Measurements from ENCODE around the gene WSCD2.

Gene WSCD2

GRCh38 chr12:108166505-108166904, 37.4 kb downstream of the WSCD2 start:
- no peak for DNase-seq

- DNase-seq = no peak
Observed at GRCh38 chr12:108167974-108168373, 38.9 kb downstream of the WSCD2 start.

DNA sequence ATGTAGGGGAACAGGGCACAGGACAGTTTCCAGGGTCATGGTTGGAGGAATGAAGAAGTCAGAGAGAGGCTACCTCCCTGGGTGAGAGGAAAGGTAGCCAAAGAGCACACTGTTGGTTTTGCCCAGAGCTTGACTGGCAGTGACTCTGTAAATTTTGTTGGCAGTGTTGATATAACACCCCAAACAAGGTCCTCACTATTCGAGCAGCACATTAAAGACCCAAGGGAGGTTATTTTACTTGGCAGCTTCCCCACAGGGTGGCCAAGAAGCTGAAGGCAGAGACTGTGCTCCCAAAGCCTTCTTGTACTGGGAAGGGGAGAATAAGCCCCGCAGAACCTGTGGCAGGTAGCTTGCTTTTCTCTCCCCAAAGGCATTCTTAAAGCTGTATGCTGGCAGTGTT, 40.6 kb downstream of the WSCD2 start:
- DNase-seq = no peak

DNA sequence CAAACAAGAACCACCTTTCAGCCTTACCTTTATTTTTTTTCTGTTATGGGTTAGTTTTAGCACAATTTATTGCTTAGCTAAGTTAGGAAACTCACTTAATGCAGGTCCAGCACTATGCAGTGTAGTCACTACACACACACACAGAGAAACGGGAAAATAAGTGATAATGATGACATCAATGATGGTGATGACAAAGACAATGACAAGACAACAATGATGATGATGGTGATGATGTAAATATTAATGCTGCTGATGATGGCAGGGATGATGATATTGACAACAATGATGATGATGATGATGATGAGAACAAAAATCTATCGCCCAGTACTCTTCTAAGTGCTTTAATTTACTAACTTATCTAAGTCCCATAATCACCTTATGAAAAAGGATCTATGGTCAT, 41.1 kb downstream of the WSCD2 start:
- DNase-seq = no peak

GRCh38 chr12:108172033-108172432, 42.9 kb downstream of the WSCD2 start:
- DNase-seq = no peak

DNA sequence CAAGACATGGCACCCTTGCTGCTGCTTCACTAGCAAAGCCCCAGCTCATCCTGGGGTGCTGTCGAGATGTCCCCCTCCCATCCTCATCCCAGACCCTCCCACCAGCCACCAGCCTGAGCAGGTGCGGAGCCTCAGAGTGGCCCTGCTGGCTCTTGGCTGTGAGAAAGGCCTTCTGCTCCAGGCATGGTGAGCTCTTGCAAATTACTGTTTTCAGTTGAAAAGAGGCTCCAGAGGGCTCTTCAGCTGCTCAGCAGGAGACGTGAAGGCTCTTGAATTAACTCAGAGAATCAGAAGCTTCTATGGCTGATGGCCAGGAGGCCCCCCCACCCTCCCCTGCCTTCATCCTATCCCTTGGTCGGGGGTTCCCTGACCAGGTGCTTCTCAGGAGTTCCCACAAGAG, 44.1 kb downstream of the WSCD2 start:
- DNase-seq = no peak

- no peak for DNase-seq
Observed at GRCh38 chr12:108173892-108174291, 44.8 kb downstream of the WSCD2 start.

- no peak for DNase-seq
Observed at GRCh38 chr12:108174641-108175040, 45.6 kb downstream of the WSCD2 start.

- peak in 2 of 4 experiments; percentile 2 to 5 for DNase-seq
Observed at GRCh38 chr12:108175310-108175709, 46.2 kb downstream of the WSCD2 start.

DNA sequence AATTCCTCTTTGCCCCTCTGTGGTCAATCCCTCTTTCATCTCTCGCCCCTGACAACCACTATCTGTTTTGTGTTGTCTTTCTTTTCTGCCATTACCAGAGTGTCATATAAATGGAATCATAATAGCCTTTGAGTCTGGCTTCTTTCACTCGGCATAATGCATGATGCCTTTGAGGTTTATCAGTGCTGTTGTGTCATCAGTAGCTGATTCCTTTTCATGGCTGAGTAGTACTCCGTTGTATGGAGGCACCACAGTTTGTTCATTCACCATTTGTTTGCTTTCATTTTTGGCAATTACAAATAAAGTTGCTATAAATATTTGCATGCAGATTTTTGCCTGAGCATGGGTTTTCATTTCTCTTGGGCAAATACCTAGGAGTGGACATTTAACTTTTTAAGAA, 47.2 kb downstream of the WSCD2 start:
- DNase-seq = no peak

GRCh38 chr12:108177131-108177530, 48.0 kb downstream of the WSCD2 start:
- no peak for DNase-seq

DNA sequence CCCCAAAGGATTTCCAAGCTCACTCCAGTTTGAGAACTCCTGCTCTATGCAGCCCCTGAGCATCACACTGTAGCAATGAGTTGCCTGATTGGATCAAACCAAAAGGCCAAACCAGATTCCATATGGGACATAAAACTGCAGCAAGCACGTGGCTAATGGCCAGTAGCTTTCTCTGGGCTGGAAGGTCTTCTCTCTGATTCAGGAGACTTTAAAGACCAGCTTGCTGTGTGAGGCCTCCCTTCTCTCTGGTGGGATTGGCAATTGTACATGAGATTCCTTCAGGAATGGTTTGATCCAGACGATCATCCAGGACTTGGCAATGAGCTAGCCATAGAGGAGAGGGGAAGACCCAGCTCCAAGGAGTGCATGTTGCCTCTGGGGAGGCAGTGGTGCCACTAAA, 50.2 kb downstream of the WSCD2 start:
- DNase-seq = no peak

DNA sequence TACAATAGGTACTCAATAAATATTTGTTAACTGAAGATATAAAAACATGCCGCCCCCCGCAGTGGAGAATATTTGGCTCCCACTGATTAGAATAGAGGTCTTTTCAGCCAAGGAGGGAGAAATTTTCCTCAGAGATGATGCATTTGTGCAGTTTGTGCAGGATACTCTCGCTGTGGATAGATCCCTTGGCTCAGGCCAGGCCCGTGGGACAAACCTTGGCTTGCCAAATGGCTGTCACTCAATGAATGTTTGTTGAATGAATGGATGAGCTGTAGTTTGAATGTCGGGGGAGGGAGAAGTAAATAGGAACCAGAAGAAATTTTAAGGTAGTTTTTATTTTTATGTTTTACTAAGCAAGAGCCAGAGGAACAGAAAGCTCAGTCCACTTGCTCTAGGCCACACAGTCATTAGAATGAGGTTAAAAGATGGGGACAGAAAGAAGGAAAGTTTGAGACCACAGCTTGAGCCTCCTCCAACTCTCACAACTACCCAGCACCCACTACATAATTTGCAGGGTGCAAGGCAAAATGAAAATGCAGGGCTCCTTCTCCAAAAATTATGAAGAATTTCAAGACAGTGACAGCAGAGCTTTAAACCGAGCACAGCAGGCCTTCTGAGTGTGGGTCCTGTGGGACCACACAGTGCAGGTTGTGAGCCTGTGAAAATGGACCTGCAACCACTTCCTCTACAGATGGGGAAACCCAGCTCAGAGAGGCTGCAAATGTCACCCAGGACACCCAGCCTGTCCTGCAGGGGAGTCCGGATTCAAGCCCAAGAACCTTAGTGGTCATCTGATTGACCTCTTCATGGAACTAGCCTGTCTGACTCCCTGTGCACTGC, 51.4 kb downstream of the WSCD2 start:
- DNase-seq = no peak

DNA sequence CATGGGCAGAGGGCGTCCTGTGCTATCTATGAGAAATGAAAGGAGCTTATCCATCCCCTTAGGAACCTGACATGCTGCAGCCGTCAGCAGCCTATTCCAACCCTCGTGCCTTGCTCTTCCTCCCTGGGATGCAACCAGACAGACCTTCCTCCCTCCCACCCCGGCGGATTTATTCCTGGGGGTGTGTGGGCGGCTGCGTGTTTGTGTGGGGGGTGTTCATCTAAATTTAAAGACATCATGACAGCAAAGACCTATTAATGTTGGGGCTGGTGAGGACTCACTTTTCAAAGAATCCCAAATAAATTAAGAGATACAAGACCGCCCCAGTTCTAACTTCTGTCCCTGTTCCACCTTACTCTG, 52.0 kb downstream of the WSCD2 start:
- no peak for DNase-seq

- no peak for DNase-seq
Observed at GRCh38 chr12:108182096-108182495, 53.0 kb downstream of the WSCD2 start.

GRCh38 chr12:108185002-108185401, 55.9 kb downstream of the WSCD2 start:
- no peak for DNase-seq

GRCh38 chr12:108187831-108188230, 58.7 kb downstream of the WSCD2 start:
- DNase-seq = no peak

- no peak for DNase-seq
Observed at GRCh38 chr12:108190529-108190928, 61.4 kb downstream of the WSCD2 start.

DNA sequence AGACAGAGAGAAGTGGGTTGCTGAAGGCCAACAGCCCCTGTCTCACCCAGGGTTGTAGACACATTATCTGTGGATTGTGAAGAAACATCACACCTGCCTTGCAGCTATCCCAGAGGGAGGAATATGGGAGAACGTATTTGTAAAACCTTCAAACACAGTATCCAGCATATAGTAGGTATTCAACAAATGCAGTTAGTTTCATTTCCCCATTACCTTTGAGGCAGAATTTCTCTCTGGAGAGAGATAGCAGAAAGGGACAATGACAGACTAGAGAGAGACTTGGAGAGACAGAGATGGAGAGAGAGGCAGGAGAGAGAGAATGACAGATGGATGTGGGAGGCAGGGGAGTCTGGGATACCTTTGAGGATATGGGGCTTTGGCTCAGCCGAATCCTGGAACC, 62.0 kb downstream of the WSCD2 start:
- DNase-seq = no peak

- DNase-seq = no peak
Observed at GRCh38 chr12:108191938-108192337, 62.9 kb downstream of the WSCD2 start.

- DNase-seq = no peak
Observed at GRCh38 chr12:108193493-108193892, 64.4 kb downstream of the WSCD2 start.

GRCh38 chr12:108193917-108194316, 64.8 kb downstream of the WSCD2 start:
- DNase-seq = peak; percentile 45 to 76 (median 62)

- peak in 1 of 4 experiments; percentile 6 for DNase-seq
Observed at GRCh38 chr12:108194585-108194984, 65.5 kb downstream of the WSCD2 start.

GRCh38 chr12:108196319-108196718, 67.2 kb downstream of the WSCD2 start:
- DNase-seq = no peak

- DNase-seq = no peak
Observed at GRCh38 chr12:108196921-108197320, 67.8 kb downstream of the WSCD2 start.
